T-helper 2 cell treated with Interferon-gamma antibody and Interleukin-4, amounts not matched to agents 5 μg/mL and 100 μg/mL, for 36 hours (primary cell): ENCODE results near the gene ZDHHC3.
"Not testable (repeated sequence)": the region's sequence is repeated elsewhere in the genome, so short reads cannot be mapped to it uniquely, and the experiment has no call there.

Experiments
- DNase-seq: peaks from one replicate; pipeline ENCODE4 v3.0.0; 2021; ENCODE audit warnings: low spot score
- H3K27ac Mint-ChIP-seq: one replicate; pipeline ENCODE4 v1.8.0; 2021; ENCODE audit warnings: mild to moderate bottlenecking, mixed read lengths
- H3K27me3 Mint-ChIP-seq: one replicate; pipeline ENCODE4 v1.8.0; 2021; ENCODE audit warnings: low read depth, mixed read lengths
- H3K36me3 Mint-ChIP-seq: one replicate; pipeline ENCODE4 v1.8.0; 2021; ENCODE audit warnings: low read depth, mixed read lengths
- H3K4me1 Mint-ChIP-seq: one replicate; pipeline ENCODE4 v1.8.0; 2021; ENCODE audit warnings: low read depth, mixed read lengths
- H3K4me3 Mint-ChIP-seq: one replicate; pipeline ENCODE4 v1.8.0; 2022; ENCODE audit warnings: mild to moderate bottlenecking, moderate library complexity, mixed read lengths
- H3K9me3 Mint-ChIP-seq: one replicate; pipeline ENCODE4 v1.8.0; 2021; ENCODE audit warnings: mixed read lengths

ZDHHC3 gene

DNA sequence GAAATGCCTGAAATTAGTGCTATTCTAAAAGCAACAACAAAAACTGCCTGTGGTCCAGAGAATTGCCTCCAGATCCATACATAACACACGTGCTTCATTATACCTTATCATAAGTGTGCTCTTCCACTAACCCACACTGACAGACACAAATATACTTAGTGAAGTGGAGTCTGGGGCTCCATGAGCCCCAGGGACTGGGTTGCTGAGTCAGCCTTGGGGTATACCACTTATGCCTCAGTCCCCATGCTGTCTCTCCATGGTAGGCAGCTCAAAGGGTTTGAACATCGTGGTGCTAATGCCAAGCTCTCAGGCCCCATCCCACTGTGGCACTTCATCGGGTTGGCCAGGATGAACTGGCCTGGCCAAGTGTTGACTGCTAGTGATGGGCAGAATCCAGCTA lies 10.8 kb downstream of the ZDHHC3 start:
- Mint-ChIP-seq H3K27me3 (no peaks in the 10 kb centered on the region), H3K4me1 (peaks cover 51% of the 10 kb centered on the region), H3K4me3 (no peak overlapping the region), H3K9me3 (no peaks in the 10 kb centered on the region), H3K27ac (no peak overlapping the region), H3K36me3 (peaks cover 6% of the 10 kb centered on the region)
- DNase-seq, result no peak

- Mint-ChIP-seq H3K4me3 (no peak overlapping the region), H3K4me1 (peaks cover 38% of the 10 kb centered on the region), H3K36me3 (peaks cover 3% of the 10 kb centered on the region), H3K27ac (no peak overlapping the region), H3K9me3 (no peaks in the 10 kb centered on the region), H3K27me3 (no peaks in the 10 kb centered on the region)
- no peak for DNase-seq
Observed at GRCh38 chr3:44963571-44964325, 12.2 kb downstream of the ZDHHC3 start.

DNA sequence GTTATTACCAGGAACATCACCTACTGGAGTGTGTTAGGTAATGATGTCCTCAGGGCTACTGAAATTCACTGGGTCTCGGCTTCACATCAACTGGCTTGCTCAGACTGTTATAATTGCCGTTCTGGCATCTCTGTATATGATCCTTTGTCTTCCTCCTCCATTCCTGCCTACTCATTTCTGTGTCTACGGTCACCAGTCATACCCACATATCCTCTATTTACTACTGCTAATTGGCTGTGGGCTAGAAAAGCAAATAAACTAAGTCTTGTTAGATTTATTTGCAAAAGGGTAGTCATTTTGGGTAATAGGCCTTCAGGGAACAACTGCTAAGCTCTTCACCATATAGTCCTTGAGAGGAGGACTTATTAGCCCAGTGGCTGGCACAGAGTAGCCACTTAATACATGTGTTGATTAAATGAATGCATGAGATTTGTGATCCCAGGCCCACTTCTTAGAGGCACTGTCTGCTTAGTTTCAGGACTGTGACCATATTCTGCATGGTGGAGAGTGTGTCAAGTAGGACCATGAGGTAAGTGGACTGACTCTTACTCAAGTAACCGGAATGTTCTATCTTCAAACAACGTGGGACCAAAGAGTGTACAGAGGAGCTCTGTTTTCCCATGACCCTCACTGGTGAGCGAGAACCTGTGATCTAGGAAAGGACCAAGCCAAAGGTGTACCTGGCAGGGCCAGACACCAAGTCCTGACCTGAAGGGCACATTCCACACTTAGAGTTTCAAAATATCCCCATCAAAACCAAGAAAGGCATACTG lies 13.2 kb downstream of the ZDHHC3 start:
- peaks cover 5% of the 10 kb centered on the region for H3K36me3 Mint-ChIP-seq
- H3K4me1 Mint-ChIP-seq, result peaks cover 30% of the 10 kb centered on the region
- H3K9me3 Mint-ChIP-seq, result no peaks in the 10 kb centered on the region
- no peak for DNase-seq
- no peak overlapping the region for H3K27ac Mint-ChIP-seq
- no peaks in the 10 kb centered on the region for H3K27me3 Mint-ChIP-seq
- no peak overlapping the region for H3K4me3 Mint-ChIP-seq

DNA sequence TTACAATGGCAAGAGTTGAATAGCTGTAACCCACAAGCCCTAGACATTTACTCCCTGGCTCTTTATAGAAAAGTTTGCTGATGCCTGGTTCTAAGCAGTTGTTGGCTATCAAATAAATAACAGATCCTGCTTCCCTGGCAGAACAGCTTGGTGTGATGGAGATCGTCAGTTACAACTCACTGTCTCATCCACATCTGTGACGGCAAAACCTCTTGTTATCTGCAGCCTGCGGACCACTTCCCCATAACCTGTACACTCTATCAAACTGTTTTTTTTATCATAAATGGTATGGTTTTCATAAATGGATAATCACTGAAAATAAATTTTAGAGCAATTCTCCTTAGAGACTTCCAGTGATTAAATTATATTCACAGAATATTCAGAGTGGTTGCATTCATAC lies 14.1 kb downstream of the ZDHHC3 start:
- Mint-ChIP-seq H3K4me1 (peaks cover 21% of the 10 kb centered on the region), H3K4me3 (no peak overlapping the region), H3K27me3 (no peaks in the 10 kb centered on the region), H3K9me3 (no peaks in the 10 kb centered on the region), H3K36me3 (peaks cover 6% of the 10 kb centered on the region), H3K27ac (no peak overlapping the region)
- DNase-seq, result no peak

- Mint-ChIP-seq H3K9me3 (no peaks in the 10 kb centered on the region), H3K4me1 (peaks cover 11% of the 10 kb centered on the region), H3K36me3 (peaks cover 4% of the 10 kb centered on the region), H3K4me3 (no peak overlapping the region), H3K27ac (no peak overlapping the region), H3K27me3 (no peaks in the 10 kb centered on the region)
- no peak for DNase-seq
Observed at GRCh38 chr3:44960387-44961026, 15.5 kb downstream of the ZDHHC3 start.

GRCh38 chr3:44958386-44958785 lies 17.6 kb downstream of the ZDHHC3 start:
- peaks cover 4% of the 10 kb centered on the region for H3K36me3 Mint-ChIP-seq
- no peak overlapping the region for H3K4me3 Mint-ChIP-seq
- DNase-seq, result no peak
- H3K9me3 Mint-ChIP-seq, result no peaks in the 10 kb centered on the region
- no peaks in the 10 kb centered on the region for H3K27me3 Mint-ChIP-seq
- H3K27ac Mint-ChIP-seq, result no peak overlapping the region
- peaks cover 7% of the 10 kb centered on the region for H3K4me1 Mint-ChIP-seq

- no peak for DNase-seq
- peaks cover 7% of the 10 kb centered on the region for H3K4me1 Mint-ChIP-seq
Observed at GRCh38 chr3:44957986-44958385, 18.0 kb downstream of the ZDHHC3 start.

GRCh38 chr3:44955917-44956316 lies 20.1 kb downstream of the ZDHHC3 start:
- Mint-ChIP-seq H3K27me3 (no peaks in the 10 kb centered on the region), H3K27ac (no peak overlapping the region), H3K4me3 (no peak overlapping the region), H3K36me3 (peaks cover 4% of the 10 kb centered on the region), H3K9me3 (no peaks in the 10 kb centered on the region), H3K4me1 (peaks cover 5% of the 10 kb centered on the region)
- DNase-seq, result no peak

More at GRCh38 chr3:44957986-44958385, 18.0 kb downstream of the ZDHHC3 start:
- no peaks in the 10 kb centered on the region for H3K9me3 Mint-ChIP-seq
- peaks cover 4% of the 10 kb centered on the region for H3K36me3 Mint-ChIP-seq
- H3K27me3 Mint-ChIP-seq, result no peaks in the 10 kb centered on the region
- H3K4me3 Mint-ChIP-seq, result no peak overlapping the region
- H3K27ac Mint-ChIP-seq, result no peak overlapping the region

GRCh38 chr3:44954962-44955361 lies 21.0 kb downstream of the ZDHHC3 start:
- Mint-ChIP-seq H3K4me3 (no peak overlapping the region), H3K27me3 (no peaks in the 10 kb centered on the region), H3K27ac (no peak overlapping the region), H3K9me3 (no peaks in the 10 kb centered on the region), H3K36me3 (peaks cover 4% of the 10 kb centered on the region), H3K4me1 (peaks cover 5% of the 10 kb centered on the region)
- no peak for DNase-seq

DNA sequence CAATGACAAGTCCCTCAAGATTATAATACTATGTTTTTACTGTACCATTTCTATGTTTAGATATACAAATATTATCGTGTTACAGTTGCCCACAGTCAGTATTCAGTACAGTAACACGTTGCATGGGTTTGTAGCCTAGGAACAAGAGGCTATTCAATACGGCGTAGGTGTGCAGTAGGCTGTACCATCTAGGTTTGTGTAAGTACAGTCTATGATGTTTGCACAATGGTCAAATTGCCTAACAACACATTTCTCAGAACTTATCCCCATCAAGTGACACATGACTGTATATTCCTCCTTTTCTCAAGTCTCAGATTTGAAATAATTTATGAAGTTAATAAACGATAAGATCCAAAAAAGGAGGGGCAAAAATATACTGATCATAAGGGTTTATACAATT lies 21.7 kb downstream of the ZDHHC3 start:
- no peak overlapping the region for H3K4me3 Mint-ChIP-seq
- H3K9me3 Mint-ChIP-seq, result no peaks in the 10 kb centered on the region
- no peaks in the 10 kb centered on the region for H3K27me3 Mint-ChIP-seq
- peaks cover 5% of the 10 kb centered on the region for H3K4me1 Mint-ChIP-seq
- DNase-seq, result no peak
- no peak overlapping the region for H3K27ac Mint-ChIP-seq
- H3K36me3 Mint-ChIP-seq, result peaks cover 4% of the 10 kb centered on the region

- Mint-ChIP-seq H3K27ac (no peak overlapping the region), H3K4me1 (peaks cover 5% of the 10 kb centered on the region)
Observed at GRCh38 chr3:44952689-44953088, 23.3 kb downstream of the ZDHHC3 start.

GRCh38 chr3:44950275-44950734 lies 25.7 kb downstream of the ZDHHC3 start:
- no peaks in the 10 kb centered on the region for H3K27me3 Mint-ChIP-seq

More at GRCh38 chr3:44952689-44953088, 23.3 kb downstream of the ZDHHC3 start:
- H3K27me3 Mint-ChIP-seq, result no peaks in the 10 kb centered on the region
- no peak for DNase-seq
- H3K4me3 Mint-ChIP-seq, result no peak overlapping the region
- peaks cover 2% of the 10 kb centered on the region for H3K36me3 Mint-ChIP-seq
- no peaks in the 10 kb centered on the region for H3K9me3 Mint-ChIP-seq

GRCh38 chr3:44949770-44950169 lies 26.2 kb downstream of the ZDHHC3 start:
- H3K27me3 Mint-ChIP-seq, H3K4me1 Mint-ChIP-seq, H3K27ac Mint-ChIP-seq, DNase-seq, H3K36me3 Mint-ChIP-seq, H3K9me3 Mint-ChIP-seq, H3K4me3 Mint-ChIP-seq: not testable (repeated sequence)

More at GRCh38 chr3:44950275-44950734, 25.7 kb downstream of the ZDHHC3 start:
- Mint-ChIP-seq H3K4me1 (peaks cover 3% of the 10 kb centered on the region), H3K4me3 (no peak overlapping the region), H3K36me3 (no peaks in the 10 kb centered on the region), H3K9me3 (no peaks in the 10 kb centered on the region), H3K27ac (no peak overlapping the region)
- DNase-seq, result no peak

DNA sequence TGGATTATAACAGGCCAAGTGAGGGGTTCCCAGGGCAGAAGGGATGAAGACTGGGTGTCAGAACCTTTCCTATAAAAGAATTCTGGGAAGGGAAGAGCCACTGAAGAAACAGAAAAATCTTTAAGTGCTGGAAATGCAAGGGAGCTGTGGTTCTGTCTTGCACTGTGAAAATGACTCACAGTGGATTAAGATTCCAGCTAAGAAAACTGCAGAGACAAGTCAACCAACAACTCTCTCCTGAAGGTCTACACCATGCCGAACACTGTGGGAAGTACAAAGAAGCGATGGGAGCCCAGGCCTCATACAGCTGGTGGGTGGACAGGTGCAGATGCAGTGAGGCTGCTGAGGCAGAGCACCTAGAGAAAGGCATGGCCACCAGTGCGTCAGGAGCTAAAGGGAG lies 27.7 kb downstream of the ZDHHC3 start:
- Mint-ChIP-seq H3K27ac (no peak overlapping the region), H3K4me3 (no peak overlapping the region), H3K27me3 (no peaks in the 10 kb centered on the region), H3K9me3 (no peaks in the 10 kb centered on the region), H3K36me3 (peaks cover 5% of the 10 kb centered on the region), H3K4me1 (peaks cover 3% of the 10 kb centered on the region)
- DNase-seq, result no peak
